Hematopoietic multipotent progenitor cell (in vitro differentiated cells): Measurements from ENCODE around the gene NSFL1C. TPM values are rescaled to one million over a fixed set of nuclear protein-coding genes. Genes with fewer than 3 reads are reported as not detected.

Experiments used
- DNase-seq, 3 donors: peaks; one replicate each; pipeline ENCODE4 v3.0.0-alpha.2; 2011 to 2015; ENCODE audit warnings: low read depth in 2 of 3, low spot score in 2 of 3
- total RNA-seq: library from RNA; depleted of rRNA; stranded (reverse); fragments of >200 nt; gene quantifications from one replicate; pipeline ENCODE4 v1.2.3, GENCODE V29; 2012

The NSFL1C gene
- total RNA-seq, 1 donor = 30.7 TPM

DNA sequence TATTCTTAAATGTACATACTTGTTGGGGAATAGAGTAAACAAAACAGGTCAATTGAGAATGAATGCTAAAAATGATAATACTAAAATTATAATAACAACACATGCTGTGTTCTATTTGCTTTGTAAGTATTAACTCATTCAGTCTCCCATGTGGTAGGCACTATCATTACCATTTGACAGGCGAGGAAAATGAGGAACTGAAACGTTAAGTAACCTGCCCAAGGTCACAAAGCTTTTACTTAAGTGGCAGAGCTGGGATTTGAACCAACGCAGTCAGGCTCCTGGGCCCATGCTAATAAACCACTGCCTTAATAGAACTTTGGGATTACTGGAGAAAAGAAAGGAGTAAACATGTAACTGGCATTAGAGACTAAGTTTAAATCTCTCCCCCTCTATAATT is 3.8 kb downstream of the NSFL1C start:
- no peak for DNase-seq

DNA sequence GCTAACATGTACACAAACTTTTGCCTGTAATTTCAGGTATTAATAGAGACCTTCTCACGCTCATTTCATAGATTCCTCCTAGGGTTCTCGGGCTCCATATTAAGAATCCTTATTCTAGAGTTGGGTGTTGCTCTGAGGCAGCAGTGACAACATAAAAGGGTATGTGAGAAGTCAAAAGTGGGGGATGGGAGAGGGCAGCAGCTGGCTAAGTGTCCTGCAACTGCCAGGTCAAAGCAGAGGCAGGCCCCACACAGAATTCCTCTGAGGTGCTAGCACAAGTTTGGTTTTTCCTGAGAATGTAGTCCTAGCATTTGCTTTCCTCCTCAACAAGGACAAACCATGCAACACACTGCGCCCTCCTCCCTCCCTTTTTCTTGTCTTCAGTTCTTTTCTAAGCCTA is 4.6 kb downstream of the NSFL1C start:
- no peak for DNase-seq

DNA sequence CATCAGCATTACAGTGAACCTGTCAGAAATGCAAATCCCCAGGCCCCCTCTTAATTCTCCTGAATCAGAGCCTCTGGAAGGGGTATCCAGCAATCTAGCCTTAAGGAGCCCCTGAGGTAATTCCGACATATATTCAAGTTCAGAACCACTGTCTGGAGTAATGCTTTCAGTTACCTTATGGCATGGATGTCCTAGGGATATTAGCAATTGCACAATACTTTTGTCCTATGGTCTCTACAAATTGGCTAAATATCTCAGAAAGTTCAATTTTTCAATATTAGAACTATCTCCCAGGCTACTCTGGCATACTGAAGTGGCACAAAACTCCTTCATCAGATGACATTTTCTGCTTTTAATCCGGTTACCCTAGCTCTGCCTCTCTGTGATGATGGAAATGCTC is 6.4 kb downstream of the NSFL1C start:
- no peak for DNase-seq

DNA sequence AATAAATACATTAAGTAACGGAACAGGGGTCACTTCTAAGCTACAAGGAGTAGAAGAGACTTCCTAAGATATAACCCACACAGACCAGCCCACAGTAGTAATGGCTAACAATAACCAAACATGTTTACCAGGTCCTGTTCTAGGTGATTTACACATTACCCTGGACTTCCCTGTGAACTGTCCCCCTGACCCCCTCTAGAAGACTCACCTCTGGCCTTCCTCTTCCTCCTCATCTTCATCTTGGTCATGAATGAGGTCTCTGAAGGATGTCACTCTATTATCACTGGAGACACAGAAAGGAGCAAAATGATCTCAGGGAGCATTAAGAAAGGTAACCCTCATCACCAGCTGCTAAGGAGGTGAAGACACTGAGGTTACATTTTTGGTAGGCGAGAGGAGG is 8.7 kb downstream of the NSFL1C start:
- DNase-seq = no peak

DNA sequence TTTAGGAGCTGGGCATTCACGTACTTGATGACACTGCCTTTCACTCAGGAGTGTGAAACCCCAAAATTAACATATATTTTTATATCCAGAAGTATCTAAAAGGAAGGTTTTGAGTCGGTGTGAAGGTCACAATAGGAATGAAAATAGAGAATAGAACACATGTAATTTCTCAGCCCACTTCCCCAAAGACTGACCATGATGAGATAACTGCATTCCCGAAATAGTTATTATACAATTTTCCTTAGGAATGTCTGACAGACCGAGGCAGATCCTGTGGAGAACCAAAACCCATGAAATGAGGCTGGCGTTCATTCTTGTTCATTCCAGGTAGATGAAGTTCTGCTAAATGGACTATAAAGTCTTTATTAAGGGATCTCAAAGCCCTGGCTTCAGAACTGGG is 10.3 kb downstream of the NSFL1C start:
- DNase-seq = no peak

DNA sequence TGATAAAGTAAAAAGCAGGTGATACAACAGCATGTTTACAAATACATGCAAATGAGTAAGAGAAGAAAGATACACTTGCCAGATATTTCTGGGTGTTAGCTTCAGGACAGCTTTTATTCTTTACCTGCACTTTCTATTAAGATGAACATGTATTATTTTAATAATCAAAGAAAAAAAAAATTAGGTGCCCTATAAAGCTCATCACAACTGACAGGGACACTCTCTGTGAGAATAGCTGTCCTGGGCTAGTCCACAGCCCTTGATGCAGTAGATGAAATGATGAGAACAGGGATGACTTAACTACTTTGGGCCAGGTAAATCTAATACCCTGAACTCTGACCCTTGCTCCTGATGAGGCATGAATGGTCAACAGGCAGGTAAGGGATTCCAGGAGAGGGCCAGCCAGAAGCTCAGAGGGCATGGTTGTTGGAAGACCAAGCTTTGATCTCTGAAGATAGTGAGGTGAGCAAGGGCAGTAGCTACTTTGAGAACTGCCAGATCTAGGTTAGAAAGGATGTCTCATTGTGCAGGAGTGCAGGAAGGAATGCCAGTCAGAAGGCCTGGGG is 15.6 kb downstream of the NSFL1C start:
- DNase-seq = peak in 1 of 3 donors; percentile 62

DNA sequence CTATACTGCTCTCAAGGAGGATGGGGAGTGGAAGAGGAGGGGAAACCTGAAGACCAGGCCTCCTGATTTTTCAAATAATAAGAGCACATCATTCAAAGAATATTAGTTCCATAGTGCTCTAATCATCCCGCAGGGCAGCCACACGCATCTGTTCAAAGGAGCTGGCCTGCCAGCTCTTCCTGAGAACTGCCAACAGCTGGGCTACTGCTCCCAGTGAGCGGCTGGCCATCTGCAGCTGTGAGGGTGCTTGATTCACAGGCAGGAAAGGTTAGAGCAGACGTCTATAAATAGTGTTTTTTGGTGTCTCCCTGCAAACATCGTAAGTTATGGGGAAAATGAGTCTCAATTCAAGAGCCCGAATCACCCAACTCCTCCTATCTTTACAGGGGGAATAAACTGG is 17.3 kb downstream of the NSFL1C start:
- no peak for DNase-seq

DNA sequence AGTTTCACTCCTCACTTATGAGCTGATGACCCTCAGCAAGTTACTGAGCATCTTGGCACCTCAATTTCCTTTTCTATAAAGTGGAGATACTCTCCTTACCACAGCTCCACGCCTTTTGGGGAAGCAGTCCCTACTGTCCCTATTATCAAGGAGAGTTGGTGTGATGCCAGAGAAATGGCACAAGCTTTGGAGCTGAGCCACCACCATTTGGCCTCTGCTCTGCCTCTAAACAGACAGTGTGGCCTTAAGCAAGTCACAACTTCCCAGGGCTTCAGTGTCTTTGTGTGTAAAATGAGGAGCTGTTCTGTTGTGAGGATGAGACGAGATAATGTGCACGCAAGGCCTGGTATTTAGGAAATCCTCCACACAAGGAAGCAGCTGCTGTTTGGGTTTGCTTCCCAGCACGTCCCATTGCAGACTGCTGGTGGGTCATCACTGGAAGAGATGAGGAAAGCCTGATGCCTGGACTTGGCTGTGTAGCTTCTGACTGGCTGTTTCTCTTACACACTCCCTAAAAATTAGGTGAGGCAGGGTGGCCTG is 18.5 kb downstream of the NSFL1C start:
- no peak for DNase-seq

DNA sequence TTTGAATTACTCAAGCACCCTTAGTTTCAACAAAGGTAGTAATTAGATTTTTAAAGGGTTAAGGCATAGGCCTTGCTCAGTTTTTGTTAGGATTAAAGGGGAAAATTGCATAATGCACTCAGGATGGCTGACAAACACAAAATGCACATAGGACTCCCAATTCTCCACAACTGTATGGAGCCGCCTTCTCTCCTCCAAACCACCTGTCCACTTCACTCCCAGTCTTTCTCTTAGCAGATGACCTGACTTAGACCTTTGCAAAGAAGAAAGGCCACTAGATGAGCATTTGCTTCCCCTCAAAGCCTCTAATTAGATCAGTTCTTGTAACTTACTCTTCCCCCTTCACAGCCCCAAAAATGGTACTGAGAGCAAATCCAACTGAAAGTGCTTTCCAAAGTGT is 20.1 kb downstream of the NSFL1C start:
- DNase-seq = no peak

DNA sequence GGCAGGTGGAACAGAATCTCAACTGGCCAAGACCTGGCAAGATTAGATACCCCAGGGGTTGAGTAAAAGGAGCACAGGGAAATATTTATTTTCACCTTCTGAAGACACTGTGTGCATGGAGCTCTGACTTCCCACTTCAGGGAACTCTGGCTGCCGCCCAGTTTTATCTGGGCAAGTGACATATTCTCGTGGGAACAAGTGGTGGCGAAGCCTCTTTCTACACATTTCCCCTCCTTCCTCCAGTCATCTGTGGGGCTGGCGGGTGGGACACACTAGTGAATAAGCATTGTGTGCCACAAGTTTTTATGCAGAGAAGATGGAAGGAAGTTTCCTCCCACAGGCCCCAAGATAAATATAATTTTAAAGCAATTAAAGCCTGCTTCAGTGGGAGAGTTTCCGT is 23.6 kb downstream of the NSFL1C start:
- no peak for DNase-seq

DNA sequence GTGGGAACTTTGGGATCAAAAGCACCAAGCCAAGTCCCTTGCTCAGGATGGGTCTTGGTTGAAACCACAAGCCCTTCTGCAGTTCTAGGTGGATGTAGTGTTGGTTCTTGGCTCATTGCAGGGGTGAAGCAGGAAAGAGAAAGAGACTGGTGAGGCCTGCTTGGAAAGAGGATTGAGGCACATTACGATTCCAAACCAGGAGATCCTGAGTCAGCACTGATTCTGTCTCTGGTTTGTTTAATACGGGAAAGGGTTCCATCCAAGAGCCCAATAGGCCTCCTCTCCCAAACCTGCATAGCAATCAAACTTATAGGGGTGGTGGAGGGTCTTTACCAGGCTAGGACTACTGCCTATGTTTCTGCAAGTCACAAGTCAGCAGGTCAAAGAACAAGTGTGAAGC is 24.3 kb downstream of the NSFL1C start:
- DNase-seq = no peak

DNA sequence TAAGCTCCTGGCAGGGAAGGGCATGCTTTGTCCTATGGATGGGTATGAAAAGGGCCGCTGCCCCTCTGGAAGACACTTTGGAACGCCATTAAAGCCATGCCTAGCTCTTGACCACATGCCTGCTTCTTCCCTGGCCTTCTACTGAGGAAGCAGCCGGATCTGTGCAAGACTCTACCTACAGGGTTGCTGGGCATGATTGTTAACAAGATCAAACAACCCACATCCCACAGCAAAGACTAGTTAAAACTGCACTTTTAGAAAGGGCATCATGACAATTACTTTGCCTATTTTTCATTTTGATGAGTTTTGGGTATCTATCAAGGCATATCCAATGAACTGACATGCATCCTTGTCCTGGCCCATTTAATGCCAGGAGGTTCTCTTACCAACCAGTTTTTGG is 25.5 kb downstream of the NSFL1C start:
- DNase-seq = no peak

DNA sequence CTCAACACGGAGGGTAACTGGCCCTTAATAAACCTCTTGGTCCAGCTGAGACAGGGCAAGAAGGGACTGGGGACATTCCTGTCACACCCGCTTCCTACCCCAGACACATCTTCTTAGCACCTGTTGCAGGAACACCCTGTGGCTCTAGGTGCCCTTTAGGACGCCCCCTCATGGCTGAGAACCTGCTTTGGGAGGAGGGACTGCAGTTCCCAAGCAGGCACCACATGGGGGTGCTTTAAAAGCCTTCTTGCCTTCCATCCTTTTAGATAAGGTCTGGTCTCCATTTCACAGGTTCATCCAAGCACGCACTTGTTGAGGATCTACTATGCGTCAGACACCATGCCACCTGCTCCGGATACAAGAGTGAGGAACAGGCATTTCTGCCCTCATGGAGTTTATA is 26.6 kb downstream of the NSFL1C start:
- peak in 2 of 3 donors; percentile 41 to 58 for DNase-seq

DNA sequence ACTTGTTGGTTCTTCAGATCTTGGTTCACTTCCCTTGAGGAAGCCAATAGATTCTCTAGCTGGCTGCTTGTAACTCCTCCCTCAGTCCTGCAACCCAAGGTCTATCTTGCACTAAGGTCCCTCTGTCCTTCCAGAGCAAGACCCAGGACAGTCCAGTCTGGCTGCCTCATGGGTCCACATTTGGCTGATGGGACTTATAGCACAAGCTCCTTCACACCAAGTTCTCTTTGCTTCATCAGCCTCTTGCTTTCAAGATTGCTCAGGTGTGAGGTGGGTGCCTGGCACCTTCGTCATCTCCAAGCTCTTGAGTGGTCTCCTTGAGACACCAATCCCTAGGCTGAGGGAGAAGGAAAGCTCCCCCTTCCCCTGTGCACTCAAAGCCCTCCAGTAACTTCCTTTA is 28.3 kb downstream of the NSFL1C start:
- no peak for DNase-seq

DNA sequence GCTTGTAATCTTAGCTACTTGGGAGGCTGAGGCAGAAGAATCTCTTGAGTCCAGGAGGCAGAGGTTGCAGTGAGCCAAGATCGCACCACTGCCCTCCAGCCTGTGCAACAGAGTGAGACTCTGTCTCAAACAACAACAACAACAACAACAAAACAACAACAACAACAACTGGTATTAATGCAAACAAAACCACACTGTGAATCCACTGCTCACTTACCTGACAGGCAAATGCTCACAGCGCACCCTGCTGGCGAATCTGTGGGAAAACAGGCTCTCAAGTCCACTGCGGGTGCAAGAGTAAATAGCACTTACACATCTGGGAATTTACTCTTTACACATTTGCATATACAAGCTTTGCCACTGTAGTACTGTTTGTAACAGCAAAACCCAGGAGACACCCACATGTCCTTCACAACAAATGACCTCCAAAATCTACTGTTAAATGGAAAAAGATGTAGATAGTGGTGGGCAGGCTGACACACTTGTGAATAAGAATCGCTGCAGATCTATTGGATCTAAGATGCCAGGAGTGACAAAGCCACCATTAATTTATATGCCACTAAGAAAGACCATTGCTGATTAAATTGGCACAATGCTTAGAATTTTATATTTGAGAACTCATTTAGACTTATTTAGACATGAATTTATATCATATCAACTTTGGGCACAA is 29.3 kb downstream of the NSFL1C start:
- peak; percentile 64 to 87 (median 80) for DNase-seq

DNA sequence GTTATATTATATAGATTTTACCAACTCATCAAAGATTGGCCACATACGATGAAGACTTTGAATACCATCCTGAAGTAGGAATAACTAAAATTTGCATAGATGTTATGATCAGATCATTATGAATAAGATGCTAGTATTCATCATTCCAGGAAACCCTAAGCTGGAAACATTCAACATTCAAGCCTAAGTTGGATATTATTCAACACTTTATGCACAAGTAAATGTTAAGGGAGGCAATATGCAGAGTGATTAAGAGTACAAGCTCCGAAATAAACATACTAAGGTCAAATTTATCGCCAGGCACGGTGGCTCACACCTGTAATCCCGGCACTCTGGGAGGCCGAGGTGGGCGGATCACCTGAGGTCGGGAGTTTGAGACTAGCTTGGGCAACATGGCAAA is 30.4 kb downstream of the NSFL1C start:
- DNase-seq = no peak

DNA sequence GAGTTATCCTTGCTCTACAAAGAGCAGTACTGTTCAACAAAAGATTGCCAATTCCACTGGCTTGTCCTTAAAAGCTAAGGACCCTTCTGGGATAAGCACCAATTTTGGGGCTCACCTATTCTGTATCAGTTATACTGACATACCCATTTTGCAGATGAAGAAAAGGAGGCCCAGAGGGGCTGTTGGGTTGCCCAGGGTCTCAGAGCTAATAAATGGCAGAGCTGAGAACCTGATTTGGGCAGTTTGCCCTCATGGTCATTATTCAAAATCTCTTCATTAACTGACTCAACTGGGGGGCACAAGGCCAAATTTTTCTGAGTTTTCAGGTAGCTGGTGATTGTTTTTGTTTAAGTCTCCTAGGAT is 31.3 kb downstream of the NSFL1C start:
- DNase-seq = no peak

DNA sequence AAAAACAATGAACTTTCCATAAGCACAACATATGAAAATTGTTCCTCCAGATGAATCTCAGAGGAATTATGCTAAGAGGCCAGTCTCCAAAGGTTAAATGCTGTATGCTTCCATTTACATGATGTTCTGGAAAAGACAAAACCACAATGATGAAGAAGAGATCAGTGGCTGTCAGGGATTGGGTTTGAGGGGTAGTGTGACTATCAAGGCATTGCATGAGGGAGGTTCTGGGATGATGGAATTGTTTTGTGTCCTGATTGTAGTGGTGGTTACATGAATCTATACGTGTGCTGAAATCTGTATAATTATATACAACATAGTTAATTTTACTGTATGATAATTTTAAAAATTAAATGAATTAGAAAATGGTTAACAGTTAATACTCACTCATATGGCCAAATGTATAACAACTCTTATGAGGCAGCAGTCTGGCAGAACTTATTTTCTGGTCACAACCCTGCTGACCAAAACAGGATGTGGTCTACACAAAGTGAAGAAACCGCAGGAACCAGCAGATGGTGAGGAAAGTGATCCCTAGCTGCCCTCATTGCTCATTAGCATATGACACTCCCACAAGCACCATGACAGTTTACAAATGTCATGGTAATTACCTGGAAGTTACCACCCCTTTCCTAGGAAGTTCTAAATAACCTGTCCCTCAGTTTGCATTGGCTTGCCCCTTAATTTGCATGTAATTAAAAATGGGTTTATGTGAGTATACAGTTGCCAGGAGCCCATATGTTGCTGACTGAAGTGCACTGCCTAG is 31.9 kb downstream of the NSFL1C start:
- peak in 2 of 3 donors; percentile 90 to 95 for DNase-seq

DNA sequence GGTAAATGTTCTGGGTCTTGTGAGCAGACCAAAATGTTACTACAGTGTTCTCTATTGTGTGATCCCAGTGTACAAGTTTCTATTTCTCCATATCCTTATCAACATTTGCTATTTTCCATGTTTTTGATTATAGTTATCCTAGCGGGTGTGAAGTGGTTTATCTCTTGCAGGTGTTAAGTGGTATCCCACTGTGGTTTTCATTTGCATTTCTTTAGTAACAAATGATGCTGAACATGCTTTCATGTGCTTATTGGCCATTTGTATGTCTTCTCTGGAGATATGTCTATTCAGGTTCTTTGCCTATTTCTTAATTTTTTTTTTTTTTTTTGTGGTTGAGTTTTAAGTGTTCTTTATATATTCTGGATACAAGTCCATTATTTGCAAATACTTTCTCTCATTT is 35.5 kb downstream of the NSFL1C start:
- DNase-seq = no peak

DNA sequence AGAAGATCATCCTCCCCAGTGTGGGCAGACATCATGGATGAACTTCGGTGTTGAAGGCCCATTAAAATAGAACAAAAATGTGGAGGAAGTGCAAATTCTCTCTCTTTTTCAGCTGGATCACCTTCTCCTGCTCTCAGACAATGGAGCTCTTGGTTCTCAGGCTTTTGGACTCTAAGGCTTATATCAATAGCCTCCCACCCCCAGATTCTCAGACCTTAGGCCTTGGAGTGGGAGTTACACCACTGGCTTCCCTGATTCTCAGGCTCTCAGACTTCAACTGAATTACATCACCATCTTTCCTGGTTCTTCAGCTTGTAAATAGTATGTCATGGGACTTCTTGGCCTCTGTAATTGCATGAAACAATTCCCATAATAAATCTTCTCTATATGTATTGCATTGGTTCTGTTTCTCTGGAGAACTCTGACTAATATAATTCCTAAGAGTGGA is 36.6 kb downstream of the NSFL1C start:
- no peak for DNase-seq

DNA sequence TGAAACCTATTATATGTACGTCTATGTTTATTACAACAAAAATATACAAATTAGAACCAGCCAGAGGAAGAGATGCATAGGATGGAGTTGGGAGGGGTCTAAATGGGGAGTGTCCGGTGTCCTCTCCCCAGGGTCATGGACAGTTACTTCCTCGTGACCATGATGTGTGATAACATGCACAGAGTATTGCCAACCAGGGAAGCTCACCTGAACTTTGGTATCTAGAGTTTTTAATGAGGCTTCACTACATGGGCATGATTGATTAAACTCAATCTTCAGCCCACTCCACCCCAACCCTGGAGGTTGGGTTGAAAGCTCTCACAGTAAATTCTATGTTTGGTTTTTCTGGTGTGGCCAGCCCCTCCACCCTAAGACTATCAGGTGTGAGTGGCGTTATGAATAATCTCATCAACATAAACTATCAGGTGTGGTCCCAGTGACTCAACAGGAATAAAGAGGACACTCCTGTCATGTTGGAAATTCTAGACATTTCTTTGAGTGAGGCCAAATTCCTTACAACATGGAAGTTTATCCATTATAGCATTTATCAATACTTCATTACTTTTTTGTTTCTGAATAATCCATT is 37.4 kb downstream of the NSFL1C start:
- DNase-seq = no peak
